Stomach (tissue), 9 donors: ENCODE results near the gene UCN2. TPM values are rescaled to one million over a fixed set of nuclear protein-coding genes. Genes with fewer than 3 reads are reported as not detected.

Experiments used
- DNase-seq, 2 donors: peaks; one replicate each; pipeline versions ENCODE4 v3.0.0 to v3.0.0-alpha.2; 2013 to 2019
- H3K27ac ChIP-seq, 5 donors: fragments of 200-600 bp in 4 of 5; sonication (generic) in 4 of 5; one replicate each; pipeline ENCODE4 v1.5.1; 2013 to 2019; ENCODE audit warnings: mild to moderate bottlenecking in 1 of 5, moderate library complexity in 1 of 5
- H3K27me3 ChIP-seq, 3 donors: fragments of 200-600 bp; sonication (generic); one replicate each; pipeline ENCODE4 v1.5.1; 2017 to 2019; ENCODE audit warnings: mixed run types in 1 of 3
- H3K36me3 ChIP-seq, 4 donors: fragments of 200-600 bp; sonication (generic); 1 replicate in 3 of 4; 2 replicates in 1 of 4; pipeline ENCODE4 v1.5.1; 2016 to 2019
- H3K4me1 ChIP-seq, 4 donors: fragments of 200-600 bp; sonication (generic); one replicate each; pipeline ENCODE4 v1.5.1; 2016 to 2019
- H3K4me3 ChIP-seq, 4 donors: fragments of 200-600 bp; sonication (generic) in 3 of 4; one replicate each; pipeline ENCODE4 v1.5.1; 2016 to 2019; ENCODE audit warnings: mild to moderate bottlenecking in 1 of 4
- H3K9me3 ChIP-seq, 4 donors: fragments of 200-600 bp; sonication (generic); one replicate each; pipeline ENCODE4 v1.5.1; 2016 to 2019
- EP300 ChIP-seq: sonication (generic); formaldehyde crosslinking; IDR thresholded peaks from one replicate; pipeline ENCODE4 v1.6.1; 2017; ENCODE audit warnings: antibody characterized with exemption
- POLR2A ChIP-seq, 4 donors: fragments of 450-650 bp; IDR thresholded peaks; one replicate each; pipeline ENCODE4 v1.6.1; 2016; ENCODE audit warnings: antibody characterized with exemption in 4 of 4, control low read depth in 2 of 4, mild to moderate bottlenecking in 1 of 4, moderate library complexity in 1 of 4
- POLR2AphosphoS5 ChIP-seq, 3 donors: sonication (generic); formaldehyde crosslinking; IDR thresholded peaks; one replicate each; pipeline ENCODE4 v1.6.1; 2016; ENCODE audit warnings: antibody characterized with exemption in 3 of 3
- WGBS, 5 donors: extraction: QIAGEN DNeasy Blood & Tissue Kit in 3 of 5; methylation state at CpG; one replicate each; pipeline versions ENCODE4 v1.1.5 to v1.1.7; 2013 to 2018; 5-methylcytosine and 5-hydroxymethylcytosine counted together
- intact Hi-C: fragments of 100-400 bp; cut with DNase I; formaldehyde crosslinking; loops from one replicate; pipeline ENCODE4 v1.15.1; 2023; ENCODE audit warnings: low total_unique reads
- polyA plus RNA-seq, 3 donors: library from polyadenylated mRNA; stranded (reverse); fragments of 200-250 nt; gene quantifications; one replicate each; pipeline ENCODE4 v1.2.3, GENCODE V29; 2013
- total RNA-seq, 5 donors: library from RNA; depleted of rRNA; stranded (reverse); fragments of >200 nt; gene quantifications; one replicate each; pipeline versions ENCODE4 v1.1.0 to v1.2.3, GENCODE V29; 2014 to 2016
- TF ChIP-seq, protein P1 (sequence below), 7 experiments: fragments of 450-650 bp in 4 of 7; fragments of 200-600 bp in 3 of 7; sonication (generic) in 3 of 7; IDR thresholded peaks; one replicate each; pipeline ENCODE4 v1.5.1; 2016 to 2019; ENCODE audit warnings: antibody characterized with exemption in 7 of 7, control low read depth in 2 of 7, mild to moderate bottlenecking in 1 of 7
- donor health status: healthy with polysubstance abuse.
- donor health status: Bipolar disorder and iron deficiency.
- donor health status: healthy.

UCN2 gene
- total and polyA plus RNA-seq, 8 donors = 0.31 to 3.3 (median 0.48) TPM; not detected in 4

- WGBS, 5 donors = 83 to 91% (median 87%) methylated on average over 21 of the region's 21 CpGs
- intact Hi-C loops = no loop called here
- Histone ChIP-seq H3K9me3 (no peaks in the 10 kb centered on the region), H3K4me3 (no peak overlapping the region), H3K36me3 (peaks cover 0 to 14% (median 5%) of the 10 kb centered on the region in 4 donors), H3K27me3 (peaks cover 0 to 52% (median 4%) of the 10 kb centered on the region in 3 donors), H3K27ac (no peak overlapping the region), H3K4me1 (peaks cover 13 to 24% (median 19%) of the 10 kb centered on the region in 4 donors)
- no peak for DNase-seq
- no peak for TF ChIP-seq EP300
- TF ChIP-seq POLR2A (IDR thresholded peaks at IDR 0.05) = no peak
- TF ChIP-seq POLR2AphosphoS5 (IDR thresholded peaks at IDR 0.05) = no peak
- TF ChIP-seq, protein P1, sequence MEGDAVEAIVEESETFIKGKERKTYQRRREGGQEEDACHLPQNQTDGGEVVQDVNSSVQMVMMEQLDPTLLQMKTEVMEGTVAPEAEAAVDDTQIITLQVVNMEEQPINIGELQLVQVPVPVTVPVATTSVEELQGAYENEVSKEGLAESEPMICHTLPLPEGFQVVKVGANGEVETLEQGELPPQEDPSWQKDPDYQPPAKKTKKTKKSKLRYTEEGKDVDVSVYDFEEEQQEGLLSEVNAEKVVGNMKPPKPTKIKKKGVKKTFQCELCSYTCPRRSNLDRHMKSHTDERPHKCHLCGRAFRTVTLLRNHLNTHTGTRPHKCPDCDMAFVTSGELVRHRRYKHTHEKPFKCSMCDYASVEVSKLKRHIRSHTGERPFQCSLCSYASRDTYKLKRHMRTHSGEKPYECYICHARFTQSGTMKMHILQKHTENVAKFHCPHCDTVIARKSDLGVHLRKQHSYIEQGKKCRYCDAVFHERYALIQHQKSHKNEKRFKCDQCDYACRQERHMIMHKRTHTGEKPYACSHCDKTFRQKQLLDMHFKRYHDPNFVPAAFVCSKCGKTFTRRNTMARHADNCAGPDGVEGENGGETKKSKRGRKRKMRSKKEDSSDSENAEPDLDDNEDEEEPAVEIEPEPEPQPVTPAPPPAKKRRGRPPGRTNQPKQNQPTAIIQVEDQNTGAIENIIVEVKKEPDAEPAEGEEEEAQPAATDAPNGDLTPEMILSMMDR (IDR thresholded peaks at IDR 0.05) = no peak
These were observed 29.0 kb upstream of the UCN2 start for GRCh38 chr3:48592519-48593087.

GRCh38 chr3:48591886-48592518 is 28.4 kb upstream of the UCN2 start:
- H3K9me3 ChIP-seq = no peaks in the 10 kb centered on the region
- H3K36me3 ChIP-seq = peaks cover 0 to 8% (median 0%) of the 10 kb centered on the region in 4 donors
- no peak overlapping the region for H3K27ac ChIP-seq
- no peak overlapping the region for H3K4me3 ChIP-seq
- H3K27me3 ChIP-seq = peaks cover 0 to 52% (median 4%) of the 10 kb centered on the region in 3 donors
- 85 to 93% (median 89%) methylated on average over 11 to 22 of the region's 22 CpGs for WGBS, 5 donors
- TF ChIP-seq POLR2AphosphoS5 (IDR thresholded peaks at IDR 0.05) = no peak
- no peak for TF ChIP-seq EP300
- TF ChIP-seq, protein P1 (IDR thresholded peaks at IDR 0.05) = no peak
- no peak for TF ChIP-seq POLR2A (IDR thresholded peaks at IDR 0.05)
- DNase-seq = no peak
- H3K4me1 ChIP-seq = peaks cover 13 to 22% (median 18%) of the 10 kb centered on the region in 4 donors
- intact Hi-C loops = no loop called here

- TF ChIP-seq POLR2AphosphoS5 (IDR thresholded peaks at IDR 0.05) (no peak), POLR2A (IDR thresholded peaks at IDR 0.05) (no peak), EP300 (no peak)
- TF ChIP-seq, protein P1 (IDR thresholded peaks at IDR 0.05) = no peak
- intact Hi-C loops = no loop called here
- H3K9me3 ChIP-seq = no peaks in the 10 kb centered on the region
- H3K27ac ChIP-seq = no peak overlapping the region
- peaks cover 13 to 22% (median 18%) of the 10 kb centered on the region in 4 donors for H3K4me1 ChIP-seq
- peaks cover 0 to 52% (median 4%) of the 10 kb centered on the region in 3 donors for H3K27me3 ChIP-seq
- WGBS, 5 donors = 72 to 90% (median 87%) methylated on average over 4 to 14 of the region's 14 CpGs
- peaks cover 0 to 4% (median 1%) of the 10 kb centered on the region in 4 donors for H3K36me3 ChIP-seq
- H3K4me3 ChIP-seq = no peak overlapping the region
- DNase-seq = no peak
These were observed 27.9 kb upstream of the UCN2 start for GRCh38 chr3:48591436-48591835.

DNA sequence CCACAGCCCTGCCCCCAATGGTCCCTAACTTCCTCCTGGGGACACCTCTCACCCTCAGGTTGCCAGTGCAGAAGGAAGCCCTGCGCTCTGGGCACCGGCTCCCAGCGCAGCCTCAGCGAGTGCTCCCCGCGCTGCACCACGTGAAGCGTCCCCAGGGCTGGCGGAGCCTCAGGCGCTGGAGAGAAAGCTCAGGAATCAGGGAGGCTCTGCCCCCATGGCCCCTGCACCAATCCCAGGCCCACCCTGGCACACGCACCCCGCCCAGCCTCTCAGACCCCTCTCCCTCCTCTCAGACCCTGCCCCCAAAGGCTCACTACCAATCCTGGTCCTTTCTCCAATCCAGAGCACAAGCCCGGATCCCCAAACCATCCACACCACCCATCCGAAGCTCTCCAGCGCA is 24.6 kb upstream of the UCN2 start:
- no peaks in the 10 kb centered on the region for H3K4me1 ChIP-seq
- intact Hi-C loops = no loop called here
- TF ChIP-seq POLR2A (IDR thresholded peaks at IDR 0.05) = no peak
- no peak for TF ChIP-seq POLR2AphosphoS5 (IDR thresholded peaks at IDR 0.05)
- TF ChIP-seq EP300 = no peak
- TF ChIP-seq, protein P1 (IDR thresholded peaks at IDR 0.05) = no peak
- DNase-seq = no peak
- WGBS, 5 donors = 50 to 69% (median 57%) methylated on average over 6 to 15 of the region's 15 CpGs
- H3K27me3 ChIP-seq = peaks cover 0 to 29% (median 0%) of the 10 kb centered on the region in 3 donors
- peaks cover 0 to 11% (median 6%) of the 10 kb centered on the region in 4 donors for H3K36me3 ChIP-seq
- no peaks in the 10 kb centered on the region for H3K9me3 ChIP-seq
- no peak overlapping the region for H3K4me3 ChIP-seq
- H3K27ac ChIP-seq = no peak overlapping the region
